H4 (cell line): ENCODE measurements around the gene CT55. TPM values are rescaled to one million over a fixed set of nuclear protein-coding genes. Genes with fewer than 3 reads are reported as not detected.
"Not testable (repeated sequence)": the region's sequence is repeated elsewhere in the genome, so short reads cannot be mapped to it uniquely, and the experiment has no call there.

Experiments used
- DNase-seq: peaks from one replicate; pipeline ENCODE4 v3.0.0-alpha.2; 2015; ENCODE audit warnings: low spot score
- total RNA-seq: library from RNA; depleted of rRNA; stranded (reverse); fragments of >200 nt; shearing (Covaris generic); gene quantifications from 2 replicates; pipeline ENCODE4 v1.2.3, GENCODE V29; 2014; rRNA removed

The CT55 gene
- total RNA-seq, result 0.47 and 0.87 TPM in 2 replicates

GRCh38 chrX:135170877-135171519 is at the start of gene CT55:
Gene CT55 (minus strand): TSS chrX:135171398. CDS start chrX:135171171, 227 bp downstream.
- peak; percentile 3 for DNase-seq

- no peak for DNase-seq
These were observed 42.1 kb upstream of the CT55 start for GRCh38 chrX:135213200-135213844.

GRCh38 chrX:135206427-135206826 is 35.2 kb upstream of the CT55 start:
- DNase-seq, result not testable (repeated sequence)

- no peak for DNase-seq
These were observed 29.1 kb upstream of the CT55 start for GRCh38 chrX:135200297-135200696.

- DNase-seq, result no peak
These were observed 23.5 kb upstream of the CT55 start for GRCh38 chrX:135194684-135195083.

GRCh38 chrX:135193740-135194139 is 22.5 kb upstream of the CT55 start:
- DNase-seq, result no peak

- no peak for DNase-seq
These were observed 20.6 kb upstream of the CT55 start for GRCh38 chrX:135191838-135192237.

GRCh38 chrX:135185795-135186443 is 14.7 kb upstream of the CT55 start:
- DNase-seq, result peak; percentile 44

GRCh38 chrX:135178636-135179035 is 7.4 kb upstream of the CT55 start:
- no peak for DNase-seq

- no peak for DNase-seq
These were observed 730 bp downstream of the CT55 start for GRCh38 chrX:135170468-135170867.

- DNase-seq, result not testable (repeated sequence)
These were observed 1.7 kb downstream of the CT55 start for GRCh38 chrX:135169534-135169933.

GRCh38 chrX:135168486-135168885 is 2.7 kb downstream of the CT55 start:
- no peak for DNase-seq

GRCh38 chrX:135154688-135155087 is 16.5 kb downstream of the CT55 start:
- DNase-seq, result not testable (repeated sequence)

- not testable (repeated sequence) for DNase-seq
These were observed 45.1 kb downstream of the CT55 start for GRCh38 chrX:135126145-135126544.

- not testable (repeated sequence) for DNase-seq
These were observed 51.1 kb downstream of the CT55 start, which contains the start of gene ETDB for GRCh38 chrX:135120056-135120576. Gene ETDB (minus strand): TSS chrX:135120526. CDS start chrX:135119261, 1,265 bp downstream.

GRCh38 chrX:135116064-135116463 is 55.1 kb downstream of the CT55 start:
- DNase-seq, result not testable (repeated sequence)

GRCh38 chrX:135114392-135114791 is 56.8 kb downstream of the CT55 start:
- DNase-seq, result no peak

GRCh38 chrX:135112743-135113142 is 58.5 kb downstream of the CT55 start:
- no peak for DNase-seq

GRCh38 chrX:135112096-135112729 is 59.0 kb downstream of the CT55 start:
- DNase-seq, result peak; percentile 9

GRCh38 chrX:135109554-135109953 is 61.6 kb downstream of the CT55 start:
- DNase-seq, result no peak
